AG04449 (cell line): ENCODE results near the gene EFHD2.

Experiments used
- CTCF ChIA-PET: fragments of 350-600 bp; formaldehyde crosslinking; extraction: SDS; loops from one replicate; lab custom pipeline; 2021; ENCODE audit warnings: antibody characterized with exemption; lab: Yijun Ruan, JAX
- POLR2A ChIA-PET: fragments of 400-600, 350-600 bp; formaldehyde crosslinking; extraction: SDS; loops from one replicate; lab custom pipeline; 2020; ENCODE audit warnings: antibody characterized with exemption, inconsistent platforms; lab: Yijun Ruan, JAX
- DNase-seq: peaks from one replicate; pipeline ENCODE4 v3.0.0-alpha.2; 2010; ENCODE audit warnings: low read depth, low spot score
- H3K4me3 ChIP-seq: 2 replicates; pipeline ENCODE4 v1.5.1; 2011; ENCODE audit warnings: low read depth, mild to moderate bottlenecking, control low read depth, low read length
- CTCF ChIP-seq: IDR thresholded peaks from one replicate; pipeline ENCODE4 v1.5.1; 2011; ENCODE audit warnings: mild to moderate bottlenecking, moderate library complexity, low read length, control low read depth, inconsistent platforms; ENCODE audit not compliant: insufficient read depth; ENCODE audit errors: missing control alignments

The EFHD2 gene

GRCh38 chr1:15394258-15394690, 15.4 kb upstream of the EFHD2 start:
- ChIA-PET CTCF (interaction anchor here (0.6 to 1.0 kb wide), 2 partner anchors 71 to 202 kb away, joined by 3 read pairs; no protein-coding TSS in a partner anchor), POLR2A (no interaction called here)
- H3K4me3 ChIP-seq: no peak overlapping the region
- no peak for TF ChIP-seq CTCF
- no peak for DNase-seq

GRCh38 chr1:15397236-15397635, 12.5 kb upstream of the EFHD2 start:
- ChIA-PET CTCF (no interaction called here), POLR2A (no interaction called here)
- no peak for DNase-seq
- no peak for TF ChIP-seq CTCF
- no peak overlapping the region for H3K4me3 ChIP-seq

- no peak for DNase-seq
- no peak for TF ChIP-seq CTCF
- ChIA-PET POLR2A (no interaction called here), CTCF (no interaction called here)
- H3K4me3 ChIP-seq: no peak overlapping the region
Observed at GRCh38 chr1:15399710-15400109, 10.0 kb upstream of the EFHD2 start.

GRCh38 chr1:15400627-15401026, 9.1 kb upstream of the EFHD2 start:
- no peak for TF ChIP-seq CTCF
- ChIA-PET POLR2A (no interaction called here), CTCF (interaction anchor here (1.0 to 1.1 kb wide), 2 partner anchors 77 to 80 kb away, joined by 3 to 4 read pairs; no protein-coding TSS in a partner anchor)
- H3K4me3 ChIP-seq: no peak overlapping the region
- DNase-seq: no peak

GRCh38 chr1:15401391-15402055, 8.2 kb upstream of the EFHD2 start:
- no peak overlapping the region for H3K4me3 ChIP-seq
- ChIA-PET POLR2A (interaction anchor here (0.7 kb wide), 1 partner anchor 12 kb away, joined by 3 read pairs; no protein-coding TSS in a partner anchor), CTCF (interaction anchor here (1.0 to 1.1 kb wide), 2 partner anchors 78 to 81 kb away, joined by 3 to 4 read pairs; no protein-coding TSS in a partner anchor)
- no peak for DNase-seq
- TF ChIP-seq CTCF: no peak

- TF ChIP-seq CTCF: no peak
- POLR2A ChIA-PET: no interaction called here
- H3K4me3 ChIP-seq: no peak overlapping the region
- no peak for DNase-seq
- CTCF ChIA-PET: interaction anchor here (1.0 to 1.5 kb wide), 2 partner anchors 29 to 79 kb away, joined by 3 to 4 read pairs; no protein-coding TSS in a partner anchor
Observed at GRCh38 chr1:15402809-15403450, 6.8 kb upstream of the EFHD2 start.
